Spleen (tissue), 11 donors: ENCODE data around the gene OGFR. TPM values are rescaled to one million over a fixed set of nuclear protein-coding genes. Genes with fewer than 3 reads are reported as not detected.
A peak's percentile ranks its signal among the peaks of the same experiment; 100 is the strongest.

ENCODE experiments used
- DNase-seq: peaks from one replicate; pipeline ENCODE4 v3.0.0-alpha.2; 2020
- H3K27ac ChIP-seq, 8 donors: fragments of 200-600 bp; sonication (generic) in 7 of 8; 1 replicate in 4 of 8; 2 replicates in 4 of 8; pipeline versions ENCODE4 v1.5.0 to v1.8.0; 2016 to 2021; ENCODE audit warnings: inconsistent platforms in 4 of 8, mild to moderate bottlenecking in 4 of 8, moderate library complexity in 1 of 8
- H3K27me3 ChIP-seq, 7 donors: fragments of 200-600 bp; sonication (generic) in 6 of 7; replicated peaks in 1 of 7; 1 replicate in 4 of 7; 2 replicates in 3 of 7; pipeline versions ENCODE4 v1.5.0 to v1.8.0; 2016 to 2021; ENCODE audit warnings: inconsistent platforms in 3 of 7, mild to moderate bottlenecking in 1 of 7
- H3K36me3 ChIP-seq, 6 donors: fragments of 200-600 bp; sonication (generic) in 5 of 6; 1 replicate in 4 of 6; 2 replicates in 2 of 6; pipeline versions ENCODE4 v1.5.0 to v1.8.0; 2016 to 2021; ENCODE audit warnings: inconsistent platforms in 2 of 6
- H3K4me1 ChIP-seq, 6 donors: fragments of 200-600 bp; sonication (generic) in 5 of 6; 1 replicate in 3 of 6; 2 replicates in 3 of 6; pipeline versions ENCODE4 v1.5.0 to v1.8.0; 2016 to 2021; ENCODE audit warnings: inconsistent platforms in 3 of 6
- H3K4me3 ChIP-seq, 8 donors: fragments of 200-600 bp; sonication (generic) in 7 of 8; 1 replicate in 4 of 8; 2 replicates in 4 of 8; pipeline versions ENCODE4 v1.5.0 to v1.8.0; 2016 to 2021; ENCODE audit warnings: inconsistent platforms in 4 of 8, mild to moderate bottlenecking in 4 of 8, moderate library complexity in 2 of 8
- H3K9me3 ChIP-seq, 8 donors: fragments of 200-600 bp; sonication (generic) in 7 of 8; 1 replicate in 4 of 8; 2 replicates in 4 of 8; pipeline versions ENCODE4 v1.5.0 to v1.8.0; 2016 to 2021; ENCODE audit warnings: inconsistent platforms in 4 of 8
- CTCF ChIP-seq, 11 experiments: fragments of 200-600 bp in 7 of 11; fragments of 450-650 bp in 4 of 11; sonication (generic) in 4 of 11; IDR thresholded peaks in 8 of 11; conservative IDR thresholded peaks in 3 of 11; 1 replicate in 7 of 11; 2 replicates in 4 of 11; pipeline versions ENCODE4 v1.4.0 to v1.8.0; 2016 to 2021; ENCODE audit warnings: antibody characterized with exemption in 11 of 11, inconsistent platforms in 4 of 11, mild to moderate bottlenecking in 1 of 11
- POLR2A ChIP-seq, 3 donors: fragments of 450-650 bp; IDR thresholded peaks; one replicate each; pipeline ENCODE4 v1.5.1; 2017; ENCODE audit warnings: antibody characterized with exemption in 3 of 3, mild to moderate bottlenecking in 1 of 3
- POLR2AphosphoS5 ChIP-seq, 3 donors: sonication (generic); formaldehyde crosslinking; IDR thresholded peaks; one replicate each; pipeline ENCODE4 v1.5.1; 2017; ENCODE audit warnings: antibody characterized with exemption in 3 of 3
- WGBS, 5 donors: extraction: QIAGEN DNeasy Blood & Tissue Kit in 3 of 5; methylation state at CpG; one replicate each; pipeline versions ENCODE4 v1.1.5 to v1.1.7; 2013 to 2018; 5-methylcytosine and 5-hydroxymethylcytosine counted together
- intact Hi-C: fragments of 100-400 bp; cut with DNase I; formaldehyde crosslinking; loops from one replicate; pipeline ENCODE4 v1.15.0; 2023; ENCODE audit warnings: low total_unique reads
- polyA plus RNA-seq, 3 donors: library from polyadenylated mRNA; stranded (reverse); fragments of 200-250 nt; gene quantifications; one replicate each; pipeline ENCODE4 v1.2.1, GENCODE V29; 2013
- total RNA-seq, 7 donors: library from RNA; depleted of rRNA in 3 of 7; stranded (reverse); fragments of >200 nt in 3 of 7; fragmentation: NEBNext Ultra II Directional in 4 of 7; extraction: Animal tissue kit (Norgen Biotek cat#: 25700) in 4 of 7; gene quantifications; one replicate each; pipeline versions ENCODE4 v1.1.0 to v1.2.1, GENCODE V29; 2016 to 2021
- donor health status: healthy with polysubstance abuse.
- donor health status: DM: no; HTN: no; CAD: no; lungs with moderate emphysema.
- donor health status: DM: no; HTN: no; CAD: no.
- donor health status: Bipolar disorder and iron deficiency.
- donor health status: healthy.
- donor health status: DM: no; HTN: no; CAD: no.
- donor health status: DM: yes; HTN: yes; CAD: no.

Gene OGFR
- total and polyA plus RNA-seq, 10 donors = 46.0 to 127 (median 78.2) TPM

GRCh38 chr20:62822788-62823651, 18.4 kb downstream of the OGFR start:
- 74 to 81% (median 78%) methylated on average over 24 of the region's 24 CpGs for WGBS, 5 donors

GRCh38 chr20:62823688-62824475, 19.2 kb downstream of the OGFR start:
- H3K9me3 ChIP-seq = no peaks in the 10 kb centered on the region
- H3K36me3 ChIP-seq = no peaks in the 10 kb centered on the region
- DNase-seq = no peak
- WGBS, 5 donors = 86 to 91% (median 89%) methylated on average over 11 to 38 of the region's 38 CpGs
- peaks cover 0 to 64% (median 15%) of the 10 kb centered on the region in 7 donors for H3K27me3 ChIP-seq
- no peak overlapping the region for H3K27ac ChIP-seq
- intact Hi-C loops = no loop called here
- TF ChIP-seq POLR2A (IDR thresholded peaks at IDR 0.05) (no peak), CTCF (IDR thresholded peaks at IDR 0.05 in 8 of 11, conservative IDR thresholded peaks at IDR 0.05 in 3 of 11) (no peak)
- H3K4me1 ChIP-seq = peaks cover 0 to 31% (median 19%) of the 10 kb centered on the region in 6 donors
- peak overlapping the region in 2 of 8 donors; percentile 49 to 72 for H3K4me3 ChIP-seq

More at GRCh38 chr20:62822788-62823651, 18.4 kb downstream of the OGFR start:
- intact Hi-C loops = no loop called here
- no peaks in the 10 kb centered on the region for H3K9me3 ChIP-seq
- TF ChIP-seq POLR2AphosphoS5 (IDR thresholded peaks at IDR 0.05) = no peak
- peak in 6 of 11 experiments; percentile 20 to 42 (median 32) for TF ChIP-seq CTCF (IDR thresholded peaks at IDR 0.05 in 8 of 11, conservative IDR thresholded peaks at IDR 0.05 in 3 of 11)
- TF ChIP-seq POLR2A (IDR thresholded peaks at IDR 0.05) = no peak
- H3K27ac ChIP-seq = no peak overlapping the region
- no peaks in the 10 kb centered on the region for H3K36me3 ChIP-seq
- no peak for DNase-seq
- peaks cover 0 to 69% (median 23%) of the 10 kb centered on the region in 7 donors for H3K27me3 ChIP-seq
- peaks cover 3 to 40% (median 27%) of the 10 kb centered on the region in 6 donors for H3K4me1 ChIP-seq
- no peak overlapping the region for H3K4me3 ChIP-seq

GRCh38 chr20:62824476-62825332, 20.1 kb downstream of the OGFR start:
- Histone ChIP-seq H3K36me3 (no peaks in the 10 kb centered on the region), H3K9me3 (no peaks in the 10 kb centered on the region), H3K4me3 (peak overlapping the region in 3 of 8 donors; percentile 15 to 72 (median 49)), H3K27ac (peak overlapping the region in 3 of 8 donors; percentile 32 to 76 (median 63)), H3K27me3 (peaks cover 0 to 56% (median 6%) of the 10 kb centered on the region in 7 donors), H3K4me1 (peaks cover 0 to 24% (median 15%) of the 10 kb centered on the region in 6 donors)
- WGBS, 5 donors = 18 to 48% (median 28%) methylated on average over 20 to 35 of the region's 36 CpGs
- intact Hi-C loops = no loop called here
- no peak for DNase-seq
- TF ChIP-seq CTCF (IDR thresholded peaks at IDR 0.05 in 8 of 11, conservative IDR thresholded peaks at IDR 0.05 in 3 of 11) (no peak), POLR2AphosphoS5 (IDR thresholded peaks at IDR 0.05) (peak in 1 of 3 donors; percentile 59)
